Measurements from ENCODE around the gene NDUFS5.
"Not testable (repeated sequence)": the region's sequence is repeated elsewhere in the genome, so short reads cannot be mapped to it uniquely, and the experiment has no call there.

Gene NDUFS5

GRCh38 chr1:39026051-39026865 lies at the start of gene NDUFS5:
NDUFS5 (plus strand) TSS chr1:39026350; CDS start chr1:39028725, 2,375 bp downstream.
- peak within 1 kb of the TSS; percentile 71 for H3K4me3 ChIP-seq (ENCODE audit: low read depth, low read length)
- no peak for TF ChIP-seq CTCF (IDR thresholded peaks at IDR 0.05; ENCODE audit: low read depth, low read length, missing control alignments)
- peak; percentile 56 for DNase-seq (ENCODE audit: low read depth)

GRCh38 chr1:38977399-38978244 lies 48.5 kb upstream of the NDUFS5 start:
- not testable (repeated sequence) for H3K4me3 ChIP-seq (ENCODE audit: low read depth, low read length); DNase-seq (ENCODE audit: low read depth)

GRCh38 chr1:38978245-38978542 lies 48.0 kb upstream of the NDUFS5 start:
- not testable (repeated sequence) for H3K4me3 ChIP-seq (ENCODE audit: low read depth, low read length); DNase-seq (ENCODE audit: low read depth)

- H3K4me3 ChIP-seq (ENCODE audit: low read depth, low read length); DNase-seq (ENCODE audit: low read depth): not testable (repeated sequence)
Measured at GRCh38 chr1:38979380-38979779, 46.8 kb upstream of the NDUFS5 start.

GRCh38 chr1:38989979-38990378 lies 36.2 kb upstream of the NDUFS5 start:
- no peak for DNase-seq (ENCODE audit: low read depth)
- no peak for TF ChIP-seq CTCF (IDR thresholded peaks at IDR 0.05; ENCODE audit: low read depth, low read length, missing control alignments)
- H3K4me3 ChIP-seq (ENCODE audit: low read depth, low read length) = no peak overlapping the region

- peak overlapping the region; percentile 63; the same call in 1 of the 2 replicates for H3K4me3 ChIP-seq (ENCODE audit: low read depth, low read length)
- TF ChIP-seq CTCF (IDR thresholded peaks at IDR 0.05; ENCODE audit: low read depth, low read length, missing control alignments) = no peak
- DNase-seq (ENCODE audit: low read depth) = no peak
Measured at GRCh38 chr1:38990386-38990737, 35.8 kb upstream of the NDUFS5 start.

- TF ChIP-seq CTCF (IDR thresholded peaks at IDR 0.05; ENCODE audit: low read depth, low read length, missing control alignments) = no peak
- peak within 1 kb of the TSS; percentile 89 for H3K4me3 ChIP-seq (ENCODE audit: low read depth, low read length)
Measured at GRCh38 chr1:38990738-38991637, 35.2 kb upstream of the NDUFS5 start, which contains the start of gene AKIRIN1. AKIRIN1 (plus strand) TSS chr1:38991276; CDS start chr1:38991381, 105 bp downstream.

More at GRCh38 chr1:38990738-38991637, 35.2 kb upstream of the NDUFS5 start, which contains the start of gene AKIRIN1:
- peak; percentile 86 for DNase-seq (ENCODE audit: low read depth)
